GM12872 (cell line): ENCODE results near the gene IL13.

ENCODE experiments used
- CTCF ChIP-seq: IDR thresholded peaks from 3 replicates; pipeline ENCODE4 v1.5.1; 2011; ENCODE audit warnings: low read depth, mild to moderate bottlenecking, low read length, moderate library complexity; ENCODE audit not compliant: insufficient read depth

Gene IL13

DNA sequence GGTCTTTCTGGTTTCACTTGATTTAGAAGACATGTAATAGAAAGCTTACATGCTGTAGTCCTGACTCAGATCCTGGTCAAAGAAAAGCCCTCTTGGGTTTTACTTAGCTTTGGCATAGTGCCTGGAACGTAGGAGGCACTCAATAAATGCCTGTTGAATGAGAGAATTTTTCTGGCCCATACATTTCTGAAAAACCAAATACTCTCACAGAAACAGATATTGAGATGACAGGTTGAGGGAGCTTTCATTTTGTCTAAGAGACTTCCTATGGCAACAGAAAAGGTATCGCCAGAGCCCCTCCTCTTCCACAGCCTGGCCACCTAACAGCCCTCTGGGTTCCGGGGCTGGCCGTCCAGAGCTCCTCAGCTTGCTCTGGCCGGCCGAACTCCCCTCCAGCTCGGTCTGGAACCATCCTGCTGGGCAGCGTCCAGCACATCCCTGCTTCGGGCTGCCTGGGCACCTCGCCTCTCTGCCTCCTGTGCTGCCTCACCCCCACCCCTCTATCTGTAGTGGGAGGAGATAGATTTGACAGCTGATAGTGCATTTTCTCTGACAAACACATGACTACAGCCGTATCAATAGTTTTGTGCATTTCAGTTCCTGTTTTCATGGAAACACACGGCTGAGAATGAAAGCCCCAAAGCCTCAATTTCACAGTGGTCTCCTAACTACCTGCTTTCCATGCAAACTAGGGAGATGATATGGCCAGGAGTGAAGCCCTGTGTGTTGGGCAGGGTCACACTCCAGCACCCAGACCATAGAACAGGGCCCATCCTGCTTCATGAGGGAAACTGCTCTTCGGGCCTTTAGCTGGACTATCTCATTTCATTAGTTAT is 16.9 kb downstream of the IL13 start:
- TF ChIP-seq CTCF: no peak

DNA sequence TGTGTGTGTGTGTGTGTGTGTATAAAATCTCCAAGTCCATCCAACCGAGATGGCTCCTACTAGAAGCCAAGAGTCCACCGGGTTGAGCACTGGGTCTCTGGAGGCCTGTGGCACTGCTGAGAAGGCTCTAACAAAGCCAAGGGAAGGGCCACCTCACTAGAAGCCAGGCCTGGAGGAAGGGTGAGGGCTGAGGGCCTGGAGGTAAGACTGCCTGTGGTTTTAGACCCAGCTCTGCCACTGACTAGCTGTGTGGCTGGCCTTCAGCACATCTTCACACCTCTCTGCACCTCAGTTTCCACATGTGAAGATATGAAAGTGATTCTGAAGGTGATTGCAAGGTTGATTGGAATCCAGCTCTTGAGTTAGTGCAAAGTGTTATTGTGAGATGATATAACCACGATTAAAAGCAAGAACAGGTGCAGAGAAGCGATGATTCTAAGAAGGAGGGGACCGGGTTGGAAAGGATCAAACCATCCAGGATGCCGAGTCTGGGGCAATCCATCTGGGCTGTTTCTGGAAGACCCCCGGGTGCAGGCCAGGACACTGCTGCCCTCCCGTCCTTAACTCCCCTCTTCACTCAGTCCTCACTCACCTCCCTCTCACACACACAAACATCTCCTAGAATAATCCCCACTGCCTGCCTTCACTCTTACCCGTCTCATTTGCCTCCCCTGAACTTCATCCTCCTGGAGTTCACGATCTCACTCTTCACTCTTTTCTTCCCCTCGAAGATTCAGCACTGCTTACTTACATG is 18.1 kb downstream of the IL13 start:
- no peak for TF ChIP-seq CTCF

GRCh38 chr5:132677191-132677590 is 19.2 kb downstream of the IL13 start:
- no peak for TF ChIP-seq CTCF

DNA sequence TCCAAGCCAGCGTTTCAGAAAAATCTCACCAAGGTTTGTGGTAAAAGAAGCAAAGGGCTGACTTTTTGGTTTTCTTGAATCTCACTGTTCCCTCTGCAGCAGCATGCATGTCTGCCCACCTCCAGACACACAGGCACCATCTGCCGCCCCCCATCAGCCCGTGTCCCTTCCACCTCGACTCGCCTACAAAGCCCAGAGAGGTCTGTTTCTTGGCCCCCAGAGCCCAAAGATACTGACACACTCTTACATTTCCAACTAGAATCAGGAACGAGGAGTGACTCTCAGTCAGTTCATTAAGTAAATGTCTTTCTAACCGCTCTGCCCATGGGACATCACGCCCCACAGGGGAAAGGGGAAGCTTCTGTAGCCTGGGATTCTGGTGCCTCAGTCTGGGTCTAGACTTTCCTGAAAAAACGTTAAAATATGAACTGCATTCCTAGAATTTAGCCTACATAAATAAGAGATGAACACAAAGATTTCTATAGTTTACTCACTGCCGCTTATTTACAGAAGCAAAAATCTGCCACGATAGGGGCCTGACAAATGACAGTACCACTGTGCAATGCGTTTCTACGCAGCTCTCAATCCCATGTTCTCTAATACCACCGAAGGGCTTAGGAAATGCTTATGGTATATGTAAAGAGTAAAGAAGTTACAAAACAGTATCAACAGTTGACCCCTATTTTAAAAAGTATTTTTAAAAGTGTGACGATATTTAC is 19.9 kb downstream of the IL13 start:
- TF ChIP-seq CTCF: no peak

DNA sequence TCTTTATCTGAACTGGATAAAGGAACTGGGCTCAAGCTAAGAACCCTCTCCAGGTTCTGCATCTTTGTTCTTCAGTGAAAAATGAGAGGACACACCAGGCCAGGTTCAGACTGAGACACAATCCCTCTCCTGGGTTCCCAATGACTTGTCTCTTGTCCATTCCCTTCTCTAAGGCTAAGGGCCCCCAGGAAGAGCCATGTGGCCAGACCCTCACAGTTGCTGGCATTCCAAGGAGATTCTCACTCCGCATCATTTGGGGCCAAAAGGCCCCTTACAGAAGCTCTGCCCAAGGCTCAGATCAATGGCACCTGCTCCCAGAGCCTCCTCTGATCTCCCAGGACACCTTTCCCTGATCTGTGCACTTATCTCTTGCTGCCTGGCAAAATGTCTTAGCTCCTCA is 20.8 kb downstream of the IL13 start:
- TF ChIP-seq CTCF: no peak

GRCh38 chr5:132679166-132679565 is 21.2 kb downstream of the IL13 start:
- no peak for TF ChIP-seq CTCF
